Measurements from ENCODE around the gene LYZL6. TPM values are rescaled to one million over a fixed set of nuclear protein-coding genes. Genes with fewer than 3 reads are reported as not detected.

Gene LYZL6
- total RNA-seq (not detected), polyA plus RNA-seq (ENCODE audit: insufficient read depth in 1 of 8, insufficient read length in 8 of 8, low replicate concordance in 1 of 8) (not detected)
- long read RNA-seq, donor 1: 0 reads
- long read RNA-seq, donor 2: 0 reads
- long read RNA-seq, donor 3: 0 reads
- long read RNA-seq, donor 4: 0 reads
- long read RNA-seq, donor 5: 0 reads
- long read RNA-seq, donor 6: 0 reads
- long read RNA-seq, donor 7: 0 reads
- long read RNA-seq, donor 8: 0 reads
- long read RNA-seq, donor 9: 0 reads
- long read RNA-seq, donor 10: 0 reads
- long read RNA-seq, donor 11: 0 reads

GRCh38 chr17:35943537-35943936 lies at the start of gene LYZL6:
TSS of gene LYZL6 (minus strand) at chr17:35943713. CDS start at chr17:35939356, 4,357 bp downstream.
- no peak for DNase-seq
- WGBS (ENCODE audit: insufficient coverage): 61% methylated on average over 2 of the region's 2 CpGs
- no peak within 1 kb of the TSS for H3K27ac ChIP-seq (ENCODE audit: low read length)

DNA sequence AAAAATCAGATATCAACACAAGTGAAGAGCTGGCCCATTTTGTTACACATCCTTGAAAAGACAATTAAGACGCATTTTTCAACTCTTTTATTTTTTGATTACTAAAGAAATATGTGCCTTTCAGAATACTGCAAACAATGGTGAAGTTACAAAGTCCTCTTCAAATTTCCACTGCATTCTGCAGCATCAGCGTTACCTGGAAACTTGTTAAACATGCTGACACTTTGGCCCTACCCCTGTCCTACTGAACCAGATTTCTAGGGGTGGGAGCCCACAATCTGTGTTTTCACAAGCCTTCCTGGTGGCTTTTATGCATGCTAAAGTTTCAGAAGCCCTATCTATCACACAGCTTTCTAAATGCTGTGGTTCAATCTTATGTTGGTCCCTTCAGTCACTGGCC lies 47.6 kb upstream of the LYZL6 start:
- Histone ChIP-seq H3K36me3 (ENCODE audit: control insufficient read depth, insufficient read depth, low read length) (no peaks in the 10 kb centered on the region), H3K9me3 (replicated peaks; ENCODE audit: control insufficient read depth, low read depth, low read length) (no peaks in the 10 kb centered on the region), H3K4me3 (ENCODE audit: low read length) (no peak overlapping the region), H3K27ac (ENCODE audit: low read length) (no peak overlapping the region), H3K27me3 (ENCODE audit: control insufficient read depth, insufficient read depth, low read length) (no peaks in the 10 kb centered on the region), H3K4me1 (ENCODE audit: control insufficient read depth, insufficient read depth, low read length) (peaks cover 2% of the 10 kb centered on the region)
- no peak for DNase-seq
- 60% methylated on average over 1 of the region's 2 CpGs for WGBS (ENCODE audit: insufficient coverage)

More at GRCh38 chr17:35943537-35943936, at the start of gene LYZL6:
- no peaks in the 10 kb centered on the region for H3K4me1 ChIP-seq (ENCODE audit: control insufficient read depth, insufficient read depth, low read length)
- no peaks in the 10 kb centered on the region for H3K36me3 ChIP-seq (ENCODE audit: control insufficient read depth, insufficient read depth, low read length)
- H3K4me3 ChIP-seq (ENCODE audit: low read length): no peak within 1 kb of the TSS
- H3K27me3 ChIP-seq (ENCODE audit: control insufficient read depth, insufficient read depth, low read length): no peaks in the 10 kb centered on the region
- no peaks in the 10 kb centered on the region for H3K9me3 ChIP-seq (replicated peaks; ENCODE audit: control insufficient read depth, low read depth, low read length)

GRCh38 chr17:35988164-35988563 lies 44.7 kb upstream of the LYZL6 start:
- Histone ChIP-seq H3K36me3 (ENCODE audit: control insufficient read depth, insufficient read depth, low read length) (no peaks in the 10 kb centered on the region), H3K27ac (ENCODE audit: low read length) (peak overlapping the region; percentile 15)

GRCh38 chr17:35986643-35987042 lies 43.1 kb upstream of the LYZL6 start, which contains the start of gene CCL14:
TSS of gene CCL14 (minus strand) at chr17:35986729. CDS start at chr17:35986649, 80 bp downstream.
- DNase-seq: peak; percentile 40
- no peaks in the 10 kb centered on the region for H3K27me3 ChIP-seq (ENCODE audit: control insufficient read depth, insufficient read depth, low read length)
- 50% methylated on average over 1 of the region's 1 CpG for WGBS (ENCODE audit: insufficient coverage)
- H3K4me1 ChIP-seq (ENCODE audit: control insufficient read depth, insufficient read depth, low read length): peaks cover 2% of the 10 kb centered on the region
- no peaks in the 10 kb centered on the region for H3K9me3 ChIP-seq (replicated peaks; ENCODE audit: control insufficient read depth, low read depth, low read length)
- peak within 1 kb of the TSS; percentile 49 for H3K27ac ChIP-seq (ENCODE audit: low read length)
- no peak within 1 kb of the TSS for H3K4me3 ChIP-seq (ENCODE audit: low read length)
- no peaks in the 10 kb centered on the region for H3K36me3 ChIP-seq (ENCODE audit: control insufficient read depth, insufficient read depth, low read length)

More at GRCh38 chr17:35988164-35988563, 44.7 kb upstream of the LYZL6 start:
- no peaks in the 10 kb centered on the region for H3K9me3 ChIP-seq (replicated peaks; ENCODE audit: control insufficient read depth, low read depth, low read length)
- DNase-seq: peak; percentile 26
- no peaks in the 10 kb centered on the region for H3K27me3 ChIP-seq (ENCODE audit: control insufficient read depth, insufficient read depth, low read length)
- H3K4me3 ChIP-seq (ENCODE audit: low read length): no peak overlapping the region
- H3K4me1 ChIP-seq (ENCODE audit: control insufficient read depth, insufficient read depth, low read length): peaks cover 2% of the 10 kb centered on the region

DNA sequence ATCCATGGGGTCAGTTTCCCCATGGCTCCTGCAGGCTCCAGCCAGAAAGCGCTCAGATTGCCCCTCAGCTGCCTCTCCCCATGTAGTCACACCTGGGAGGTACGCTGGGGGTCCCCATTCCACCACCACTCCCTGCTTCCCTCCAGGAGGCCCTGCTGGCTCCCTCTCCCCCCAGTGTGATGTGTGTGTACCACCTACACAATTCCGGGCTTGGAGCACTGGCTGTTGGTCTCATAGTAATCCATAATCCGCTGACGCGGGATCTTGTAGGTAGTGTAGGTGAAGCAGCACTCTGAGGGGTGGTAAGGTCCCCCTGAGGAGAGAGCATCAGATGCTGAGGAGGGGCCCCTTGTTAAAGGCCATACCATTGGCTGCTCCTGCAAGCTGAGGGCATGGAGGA lies 40.6 kb upstream of the LYZL6 start:
- H3K4me3 ChIP-seq (ENCODE audit: low read length): no peak overlapping the region
- no peaks in the 10 kb centered on the region for H3K36me3 ChIP-seq (ENCODE audit: control insufficient read depth, insufficient read depth, low read length)
- H3K4me1 ChIP-seq (ENCODE audit: control insufficient read depth, insufficient read depth, low read length): peaks cover 2% of the 10 kb centered on the region
- WGBS (ENCODE audit: insufficient coverage): 100% methylated on average over 5 of the region's 6 CpGs
- no peak overlapping the region for H3K27ac ChIP-seq (ENCODE audit: low read length)
- no peaks in the 10 kb centered on the region for H3K9me3 ChIP-seq (replicated peaks; ENCODE audit: control insufficient read depth, low read depth, low read length)
- DNase-seq: no peak
- no peaks in the 10 kb centered on the region for H3K27me3 ChIP-seq (ENCODE audit: control insufficient read depth, insufficient read depth, low read length)

DNA sequence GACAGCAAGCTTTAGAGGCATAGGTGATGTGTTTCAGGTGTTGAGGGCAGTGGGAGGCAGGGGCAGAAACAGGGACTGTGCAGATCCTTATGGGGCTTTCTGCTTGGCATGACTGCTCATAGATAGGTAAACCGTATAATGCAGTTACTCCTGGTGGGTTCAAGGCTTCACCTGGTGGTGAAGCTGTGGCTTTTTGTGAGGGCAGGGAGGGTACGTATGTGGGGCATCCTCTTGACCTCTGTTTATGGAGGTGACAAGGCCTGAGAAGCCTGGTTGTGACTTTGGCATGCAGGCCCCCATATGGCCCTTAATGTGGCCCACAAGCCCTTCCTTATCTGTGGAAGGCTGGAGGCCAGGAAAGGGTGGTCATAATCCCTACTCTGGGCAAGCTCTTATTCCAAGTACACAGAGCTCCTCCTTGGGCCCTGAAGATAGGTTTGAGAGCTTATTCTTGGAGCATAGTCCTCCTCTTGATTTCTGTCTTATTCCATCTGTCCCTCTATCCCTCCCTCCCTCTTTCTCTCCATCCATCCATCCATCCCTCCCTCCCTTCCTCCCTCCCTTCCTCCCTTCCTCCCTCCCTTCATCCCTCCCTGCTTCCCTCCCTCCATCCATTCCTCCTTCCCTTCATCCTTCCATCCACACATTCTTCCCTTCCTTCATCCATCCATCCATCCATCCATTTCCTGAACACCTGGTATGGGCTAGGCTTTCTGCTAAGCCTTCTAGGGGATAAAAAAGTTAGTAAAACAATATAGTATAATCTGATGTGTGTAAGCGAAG lies 39.1 kb upstream of the LYZL6 start:
- 100% methylated on average over 2 of the region's 3 CpGs for WGBS (ENCODE audit: insufficient coverage)
- no peak overlapping the region for H3K4me3 ChIP-seq (ENCODE audit: low read length)
- H3K27me3 ChIP-seq (ENCODE audit: control insufficient read depth, insufficient read depth, low read length): no peaks in the 10 kb centered on the region
- H3K27ac ChIP-seq (ENCODE audit: low read length): no peak overlapping the region
- H3K9me3 ChIP-seq (replicated peaks; ENCODE audit: control insufficient read depth, low read depth, low read length): no peaks in the 10 kb centered on the region
- no peaks in the 10 kb centered on the region for H3K36me3 ChIP-seq (ENCODE audit: control insufficient read depth, insufficient read depth, low read length)
- no peak for DNase-seq
- H3K4me1 ChIP-seq (ENCODE audit: control insufficient read depth, insufficient read depth, low read length): peaks cover 2% of the 10 kb centered on the region

GRCh38 chr17:35981908-35982330 lies 38.4 kb upstream of the LYZL6 start:
- Histone ChIP-seq H3K27ac (ENCODE audit: low read length) (no peak overlapping the region), H3K4me3 (ENCODE audit: low read length) (no peak overlapping the region), H3K36me3 (ENCODE audit: control insufficient read depth, insufficient read depth, low read length) (no peaks in the 10 kb centered on the region), H3K4me1 (ENCODE audit: control insufficient read depth, insufficient read depth, low read length) (peaks cover 2% of the 10 kb centered on the region), H3K9me3 (replicated peaks; ENCODE audit: control insufficient read depth, low read depth, low read length) (no peaks in the 10 kb centered on the region), H3K27me3 (ENCODE audit: control insufficient read depth, insufficient read depth, low read length) (no peaks in the 10 kb centered on the region)
- WGBS (ENCODE audit: insufficient coverage): 86% methylated on average over 4 of the region's 4 CpGs
- no peak for DNase-seq

DNA sequence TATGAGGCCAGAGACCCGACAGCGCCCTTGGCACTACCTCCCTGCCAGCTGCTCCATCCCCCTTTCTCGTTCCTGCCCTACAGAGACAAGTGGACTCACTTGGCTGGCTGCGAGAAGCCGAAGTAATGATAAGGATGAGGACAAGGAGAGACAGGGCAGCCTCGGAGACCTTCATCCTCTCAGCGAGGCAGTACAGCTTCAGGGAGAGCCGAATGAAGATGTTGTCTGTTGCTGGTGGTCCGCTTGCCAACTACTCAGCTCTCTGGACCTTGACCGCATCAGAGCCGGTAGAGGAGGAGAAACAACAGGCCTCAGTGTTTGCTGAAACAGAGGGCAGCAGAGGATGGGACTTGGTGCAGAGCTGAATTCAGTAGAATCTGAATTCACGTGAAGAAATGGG lies 37.7 kb upstream of the LYZL6 start, which contains the start of gene CCL16:
TSS of gene CCL16 (minus strand) at position 252 of the 400 bp plus-strand sequence. CDS start at position 175, 77 bp downstream.
- Histone ChIP-seq H3K27me3 (ENCODE audit: control insufficient read depth, insufficient read depth, low read length) (no peaks in the 10 kb centered on the region), H3K27ac (ENCODE audit: low read length) (no peak within 1 kb of the TSS), H3K9me3 (replicated peaks; ENCODE audit: control insufficient read depth, low read depth, low read length) (no peaks in the 10 kb centered on the region), H3K4me3 (ENCODE audit: low read length) (no peak within 1 kb of the TSS), H3K4me1 (ENCODE audit: control insufficient read depth, insufficient read depth, low read length) (no peaks in the 10 kb centered on the region), H3K36me3 (ENCODE audit: control insufficient read depth, insufficient read depth, low read length) (no peaks in the 10 kb centered on the region)
- DNase-seq: no peak
- 90% methylated on average over 5 of the region's 12 CpGs for WGBS (ENCODE audit: insufficient coverage)

- no peaks in the 10 kb centered on the region for H3K4me1 ChIP-seq (ENCODE audit: control insufficient read depth, insufficient read depth, low read length)
- no peak overlapping the region for H3K4me3 ChIP-seq (ENCODE audit: low read length)
- no peaks in the 10 kb centered on the region for H3K9me3 ChIP-seq (replicated peaks; ENCODE audit: control insufficient read depth, low read depth, low read length)
- no peak overlapping the region for H3K27ac ChIP-seq (ENCODE audit: low read length)
- no peaks in the 10 kb centered on the region for H3K36me3 ChIP-seq (ENCODE audit: control insufficient read depth, insufficient read depth, low read length)
- WGBS (ENCODE audit: insufficient coverage): no CpG with 5 or more reads among the region's 3 CpGs
- no peaks in the 10 kb centered on the region for H3K27me3 ChIP-seq (ENCODE audit: control insufficient read depth, insufficient read depth, low read length)
- no peak for DNase-seq
Observed at GRCh38 chr17:35978346-35978745, 34.8 kb upstream of the LYZL6 start.

- Histone ChIP-seq H3K4me1 (ENCODE audit: control insufficient read depth, insufficient read depth, low read length) (no peaks in the 10 kb centered on the region), H3K36me3 (ENCODE audit: control insufficient read depth, insufficient read depth, low read length) (no peaks in the 10 kb centered on the region), H3K27me3 (ENCODE audit: control insufficient read depth, insufficient read depth, low read length) (no peaks in the 10 kb centered on the region), H3K4me3 (ENCODE audit: low read length) (no peak overlapping the region), H3K27ac (ENCODE audit: low read length) (no peak overlapping the region), H3K9me3 (replicated peaks; ENCODE audit: control insufficient read depth, low read depth, low read length) (no peaks in the 10 kb centered on the region)
- DNase-seq: no peak
- WGBS (ENCODE audit: insufficient coverage): 92% methylated on average over 6 of the region's 7 CpGs
Observed at GRCh38 chr17:35977509-35977908, 34.0 kb upstream of the LYZL6 start.

Data from muscle of leg (tissue), 16 donors.